A673 (cell line): ENCODE measurements around the gene CYSTM1. TPM values are rescaled to one million over a fixed set of nuclear protein-coding genes. Genes with fewer than 3 reads are reported as not detected.
A peak's percentile ranks its signal among the peaks of the same experiment; 100 is the strongest.

Experiments used
- BruUV-seq: library from RNA; stranded (reverse); fragments of 400-500 nt; replicated peaks from 2 replicates; lab custom pipeline; 2021; lab: Mats Ljungman, UMichigan
- CTCF ChIA-PET: fragments of 300-600 bp; sonication (Branson Sonifier 250); formaldehyde crosslinking; loops from one replicate; lab custom pipeline; 2022; ENCODE audit warnings: antibody characterized with exemption; lab: Charles Lee
- POLR2A ChIA-PET: fragments of 300-600 bp; sonication (Branson Sonifier 250); formaldehyde crosslinking; loops from one replicate; lab custom pipeline; 2022; ENCODE audit warnings: antibody characterized with exemption; ENCODE audit not compliant: low non-redundant PET; lab: Charles Lee
- DNase-seq: peaks from one replicate; pipeline ENCODE4 v3.0.0-alpha.2; 2015; ENCODE audit warnings: low spot score
- H3K27ac ChIP-seq: fragments of 200-600 bp; sonication (generic); 2 replicates; pipeline ENCODE4 v1.5.1; 2016; ENCODE audit warnings: mixed run types, low read depth, mild to moderate bottlenecking, mixed read lengths, antibody characterized with exemption, low read length; ENCODE audit not compliant: poor library complexity, severe bottlenecking
- H3K27me3 ChIP-seq: fragments of 200-600 bp; sonication (generic); replicated peaks from 2 replicates; pipeline ENCODE4 v1.6.1; 2017; ENCODE audit warnings: mixed run types, low read depth, mild to moderate bottlenecking, mixed read lengths, antibody characterized with exemption, low read length; ENCODE audit not compliant: insufficient read depth, poor library complexity
- H3K36me3 ChIP-seq: fragments of 200-600 bp; sonication (generic); 2 replicates; pipeline ENCODE4 v1.6.1; 2016; ENCODE audit warnings: mixed run types, mild to moderate bottlenecking, mixed read lengths, antibody characterized with exemption, low read length; ENCODE audit not compliant: insufficient read depth, poor library complexity, severe bottlenecking
- H3K4me1 ChIP-seq: fragments of 200-600 bp; sonication (generic); 2 replicates; pipeline ENCODE4 v1.6.1; 2017; ENCODE audit warnings: mixed run types, mild to moderate bottlenecking, mixed read lengths, antibody characterized with exemption, low read length; ENCODE audit not compliant: insufficient read depth, poor library complexity, severe bottlenecking
- H3K4me3 ChIP-seq: fragments of 200-600 bp; sonication (generic); 2 replicates; pipeline ENCODE4 v1.5.1; 2016; ENCODE audit warnings: low read depth, mixed run types, mild to moderate bottlenecking, mixed read lengths, low read length; ENCODE audit not compliant: poor library complexity, severe bottlenecking
- H3K9me3 ChIP-seq: fragments of 200-600 bp; sonication (generic); 2 replicates; pipeline ENCODE4 v1.6.1; 2016; ENCODE audit warnings: mixed run types, low read depth, mild to moderate bottlenecking, mixed read lengths, antibody characterized with exemption, low read length; ENCODE audit not compliant: poor library complexity, severe bottlenecking
- EZH2 ChIP-seq: fragments of 200-600 bp; sonication (generic); IDR thresholded peaks from 2 replicates; pipeline ENCODE4 v1.6.1; 2017; ENCODE audit warnings: borderline replicate concordance, low read depth, mild to moderate bottlenecking, mixed read lengths, antibody characterized with exemption, low read length; ENCODE audit not compliant: poor library complexity, severe bottlenecking
- intact Hi-C: fragments of 100-400 bp; cut with micrococcal nuclease; formaldehyde crosslinking; loops from one replicate; pipeline ENCODE4 v1.10.0; 2022; ENCODE audit not compliant: unreplicated experiment
- total RNA-seq: library from RNA; stranded (reverse); gene quantifications from 2 replicates; pipeline ENCODE4 v1.2.3, GENCODE V29; 2021
- TF ChIP-seq, protein P1 (sequence below): fragments of 300-800, 200-600 bp; sonication (generic); conservative IDR thresholded peaks from 2 replicates; pipeline ENCODE4 v1.5.1; 2017; ENCODE audit warnings: low read depth, mild to moderate bottlenecking, antibody characterized with exemption, low read length, moderate library complexity, mixed read lengths

The CYSTM1 gene
- total RNA-seq, 1 experiment from 2014 or later: 35.5 TPM

DNA sequence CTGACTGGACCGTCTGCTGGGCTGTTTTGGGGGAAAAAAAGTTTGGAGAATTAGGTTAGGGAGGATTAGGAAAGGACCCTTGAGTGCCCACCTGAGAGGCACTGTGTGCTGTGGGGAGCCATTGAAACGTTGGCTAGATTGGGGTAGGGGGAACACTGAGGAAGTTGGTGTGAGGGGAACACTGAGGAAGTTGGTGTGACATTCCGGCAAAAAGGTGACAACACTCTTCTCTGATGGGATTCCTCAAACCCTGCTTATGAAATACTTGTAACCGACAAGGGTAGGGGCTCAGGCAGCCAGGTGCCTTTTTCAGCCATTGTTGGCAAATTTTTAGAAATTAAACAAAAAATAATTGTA lies 1.0 kb downstream of the CYSTM1 start:
- ChIA-PET CTCF (no interaction called here), POLR2A (no interaction called here)
- no peak for TF ChIP-seq EZH2
- TF ChIP-seq, protein P1, sequence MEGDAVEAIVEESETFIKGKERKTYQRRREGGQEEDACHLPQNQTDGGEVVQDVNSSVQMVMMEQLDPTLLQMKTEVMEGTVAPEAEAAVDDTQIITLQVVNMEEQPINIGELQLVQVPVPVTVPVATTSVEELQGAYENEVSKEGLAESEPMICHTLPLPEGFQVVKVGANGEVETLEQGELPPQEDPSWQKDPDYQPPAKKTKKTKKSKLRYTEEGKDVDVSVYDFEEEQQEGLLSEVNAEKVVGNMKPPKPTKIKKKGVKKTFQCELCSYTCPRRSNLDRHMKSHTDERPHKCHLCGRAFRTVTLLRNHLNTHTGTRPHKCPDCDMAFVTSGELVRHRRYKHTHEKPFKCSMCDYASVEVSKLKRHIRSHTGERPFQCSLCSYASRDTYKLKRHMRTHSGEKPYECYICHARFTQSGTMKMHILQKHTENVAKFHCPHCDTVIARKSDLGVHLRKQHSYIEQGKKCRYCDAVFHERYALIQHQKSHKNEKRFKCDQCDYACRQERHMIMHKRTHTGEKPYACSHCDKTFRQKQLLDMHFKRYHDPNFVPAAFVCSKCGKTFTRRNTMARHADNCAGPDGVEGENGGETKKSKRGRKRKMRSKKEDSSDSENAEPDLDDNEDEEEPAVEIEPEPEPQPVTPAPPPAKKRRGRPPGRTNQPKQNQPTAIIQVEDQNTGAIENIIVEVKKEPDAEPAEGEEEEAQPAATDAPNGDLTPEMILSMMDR: no peak
- Histone ChIP-seq H3K4me3 (peak overlapping the region; percentile 87), H3K36me3 (no peaks in the 10 kb centered on the region), H3K27me3 (no peaks in the 10 kb centered on the region), H3K9me3 (no peaks in the 10 kb centered on the region), H3K4me1 (peaks cover 12% of the 10 kb centered on the region), H3K27ac (peak overlapping the region; percentile 92)
- intact Hi-C loops: no loop called here
- DNase-seq: no peak
- no TSS peak for BruUV-seq

DNA sequence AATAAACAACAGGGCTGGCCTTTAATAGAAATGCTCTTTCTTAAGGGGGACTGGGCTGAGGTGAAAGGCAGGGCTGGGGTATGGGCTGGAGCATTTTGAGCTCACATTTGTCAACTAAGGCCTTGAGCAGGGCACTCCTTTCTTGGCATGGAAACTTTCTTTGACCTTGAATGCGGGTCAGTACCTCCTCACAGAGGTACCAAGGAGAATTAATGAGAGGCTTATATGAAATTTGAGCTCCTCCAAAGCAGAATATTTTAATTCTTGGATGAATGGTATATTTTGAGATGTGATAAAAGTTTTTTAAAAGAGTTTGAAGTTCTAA lies 3.1 kb downstream of the CYSTM1 start:
- TF ChIP-seq, protein P1: no peak
- TF ChIP-seq EZH2: no peak
- ChIA-PET CTCF (no interaction called here), POLR2A (no interaction called here)
- no peaks in the 10 kb centered on the region for H3K36me3 ChIP-seq
- no peak overlapping the region for H3K27ac ChIP-seq
- BruUV-seq: no TSS peak
- DNase-seq: no peak
- H3K4me3 ChIP-seq: no peak overlapping the region
- intact Hi-C loops: no loop called here
- H3K4me1 ChIP-seq: peaks cover 24% of the 10 kb centered on the region
- H3K27me3 ChIP-seq: no peaks in the 10 kb centered on the region
- H3K9me3 ChIP-seq: no peaks in the 10 kb centered on the region

DNA sequence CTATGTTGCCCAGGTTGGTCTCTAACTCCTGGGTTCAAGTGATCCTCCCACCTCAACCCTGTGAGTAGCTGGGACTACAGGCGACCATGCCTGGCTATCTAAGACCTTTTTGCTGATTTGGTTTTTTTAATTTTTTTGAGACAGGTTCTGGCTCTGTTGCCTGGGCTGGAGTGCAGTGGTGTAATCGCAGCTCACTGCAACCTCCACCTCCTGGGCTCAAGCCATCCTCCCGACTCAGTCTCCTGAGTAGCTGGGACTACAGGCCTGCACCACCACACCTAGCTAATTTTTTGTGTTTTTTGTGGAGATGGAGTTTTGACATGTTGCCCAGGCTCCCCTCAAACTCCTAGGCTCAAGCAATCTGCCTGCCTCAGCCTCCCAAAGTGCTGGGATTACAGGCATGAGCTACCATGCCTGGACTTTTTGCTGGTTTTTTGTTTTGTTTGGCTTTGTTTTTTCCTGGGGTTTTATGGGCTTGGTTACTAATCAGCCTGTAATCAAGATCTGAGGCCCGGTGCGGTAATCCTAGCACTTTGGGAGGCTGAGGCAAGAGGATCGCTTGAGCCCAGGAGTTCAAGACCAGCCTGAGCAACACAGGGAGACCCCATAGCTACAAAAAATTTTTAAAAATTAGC lies 3.6 kb downstream of the CYSTM1 start:
- H3K4me1 ChIP-seq: peaks cover 28% of the 10 kb centered on the region
- TF ChIP-seq, protein P1: no peak
- TF ChIP-seq EZH2: no peak
- ChIA-PET POLR2A (no interaction called here), CTCF (no interaction called here)
- intact Hi-C loops: no loop called here
- H3K27ac ChIP-seq: no peak overlapping the region
- no peaks in the 10 kb centered on the region for H3K27me3 ChIP-seq
- DNase-seq: no peak
- no peak overlapping the region for H3K4me3 ChIP-seq
- H3K36me3 ChIP-seq: no peaks in the 10 kb centered on the region
- H3K9me3 ChIP-seq: no peaks in the 10 kb centered on the region
- no TSS peak for BruUV-seq
